ENCODE measurements around the gene ANKRD33B. TPM values are rescaled to one million over a fixed set of nuclear protein-coding genes. Genes with fewer than 3 reads are reported as not detected.

Gene ANKRD33B
- total and polyA plus RNA-seq, 2 of the 8 experiments (the other 6 are each of a cell fraction or from before 2014, with no cell fraction given): 6.9 to 20.6 TPM

DNA sequence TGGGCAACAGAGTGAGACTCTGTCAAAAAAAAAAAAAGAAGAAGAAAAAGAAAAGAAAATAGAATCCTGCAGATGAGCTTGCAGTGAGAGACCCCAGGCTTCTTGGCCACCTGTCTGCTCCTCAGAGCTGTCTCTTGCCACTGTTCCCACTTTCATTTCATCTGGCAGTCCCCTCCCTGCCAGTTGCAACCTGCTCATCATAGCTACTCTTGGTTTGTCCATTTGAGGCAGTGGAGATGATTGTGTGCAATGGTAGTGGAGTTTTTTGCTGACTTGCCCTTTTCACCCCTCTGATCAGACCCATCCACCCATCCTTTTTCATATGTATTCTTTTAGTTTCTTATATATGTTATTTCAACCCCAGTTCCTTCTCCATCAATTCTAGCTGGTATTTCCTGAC is 28.7 kb downstream of the ANKRD33B start:
- CTCF ChIA-PET (ENCODE audit: partially characterized antibody): interaction anchor here (0.7 to 3.9 kb wide), 15 partner anchors 10 to 141 kb away, joined by 3 to 17 read pairs (median 5); no protein-coding TSS in a partner anchor
- no peak overlapping the region for H2AK5ac ChIP-seq (ENCODE audit: low read depth, low read length)
- no peak overlapping the region for H2BK12ac ChIP-seq (ENCODE audit: low read depth, low read length)
- DNase-seq (ENCODE audit: low read depth in 1 of 2, low spot score in 2 of 2) (no peak), FAIRE-seq (no peak)
- no peaks in the 10 kb centered on the region for H3K27me3 ChIP-seq (replicated peaks in 1 of 4; ENCODE audit: control insufficient read depth in 3 of 4, extremely low read depth in 1 of 4, insufficient read depth in 3 of 4, low read length in 3 of 4)
- H3K9ac ChIP-seq (replicated peaks in 1 of 4; ENCODE audit: extremely low read depth in 1 of 4, low read depth in 3 of 4, low read length in 3 of 4): no peak overlapping the region
- no peak overlapping the region for H2AFZ ChIP-seq (ENCODE audit: low read length)
- no peaks in the 10 kb centered on the region for H3K36me3 ChIP-seq (ENCODE audit: control insufficient read depth in 2 of 4, insufficient read depth in 4 of 4, low read length in 3 of 4)
- H3K18ac ChIP-seq (ENCODE audit: extremely low read depth, low read length): no peak overlapping the region
- no peaks in the 10 kb centered on the region; a peak in 1 of 4 replicates for H3K79me2 ChIP-seq (ENCODE audit: control insufficient read depth in 1 of 2, insufficient read depth in 2 of 2, low read length in 2 of 2)
- no peaks in the 10 kb centered on the region; the same call in 1 of the 2 replicates for H3K79me1 ChIP-seq (ENCODE audit: low read depth, low read length)
- no peaks in the 10 kb centered on the region for H3K23me2 ChIP-seq (ENCODE audit: low read depth, low read length)
- no peak overlapping the region for H3K27ac ChIP-seq (ENCODE audit: low read depth, low read length)
- H3K4ac ChIP-seq (replicated peaks; ENCODE audit: insufficient read length, low read depth, low read length): no peak overlapping the region
- POLR2A ChIA-PET (ENCODE audit: partially characterized antibody): no interaction called here
- TF ChIP-seq, protein P1, sequence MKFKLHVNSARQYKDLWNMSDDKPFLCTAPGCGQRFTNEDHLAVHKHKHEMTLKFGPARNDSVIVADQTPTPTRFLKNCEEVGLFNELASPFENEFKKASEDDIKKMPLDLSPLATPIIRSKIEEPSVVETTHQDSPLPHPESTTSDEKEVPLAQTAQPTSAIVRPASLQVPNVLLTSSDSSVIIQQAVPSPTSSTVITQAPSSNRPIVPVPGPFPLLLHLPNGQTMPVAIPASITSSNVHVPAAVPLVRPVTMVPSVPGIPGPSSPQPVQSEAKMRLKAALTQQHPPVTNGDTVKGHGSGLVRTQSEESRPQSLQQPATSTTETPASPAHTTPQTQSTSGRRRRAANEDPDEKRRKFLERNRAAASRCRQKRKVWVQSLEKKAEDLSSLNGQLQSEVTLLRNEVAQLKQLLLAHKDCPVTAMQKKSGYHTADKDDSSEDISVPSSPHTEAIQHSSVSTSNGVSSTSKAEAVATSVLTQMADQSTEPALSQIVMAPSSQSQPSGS (IDR thresholded peaks at IDR 0.05; ENCODE audit: low read length): no peak
- no peak for TF ChIP-seq PHF8 (conservative IDR thresholded peaks at IDR 0.05; ENCODE audit: low read depth, low read length)
- TF ChIP-seq CHD1 (IDR thresholded peaks at IDR 0.05; ENCODE audit: low read depth, low read length): no peak
- no peak for TF ChIP-seq SP2 (IDR thresholded peaks at IDR 0.05; ENCODE audit: low read length)
- no peak for TF ChIP-seq NRF1 (IDR thresholded peaks at IDR 0.05; ENCODE audit: low read depth, low read length)
- TF ChIP-seq, protein P2, sequence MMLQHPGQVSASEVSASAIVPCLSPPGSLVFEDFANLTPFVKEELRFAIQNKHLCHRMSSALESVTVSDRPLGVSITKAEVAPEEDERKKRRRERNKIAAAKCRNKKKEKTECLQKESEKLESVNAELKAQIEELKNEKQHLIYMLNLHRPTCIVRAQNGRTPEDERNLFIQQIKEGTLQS (IDR thresholded peaks at IDR 0.05; ENCODE audit: insufficient read depth, low read depth, low read length): no peak
- no peak overlapping the region for H2BK15ac ChIP-seq (ENCODE audit: low read length)
- H4K5ac ChIP-seq (ENCODE audit: insufficient read length, low read depth, low read length): no peak overlapping the region
- H3K56ac ChIP-seq (replicated peaks; ENCODE audit: insufficient read length, low read depth, low read length): no peak overlapping the region
- 0 out of 2 replicates have a peak overlapping the region, but pooled peaks have one; percentile 66 for H2BK20ac ChIP-seq (ENCODE audit: low read length)
- no peak overlapping the region for H4K8ac ChIP-seq (ENCODE audit: extremely low read depth, insufficient read depth, low read length)
- no peaks in the 10 kb centered on the region for H4K20me1 ChIP-seq (replicated peaks in 1 of 2; ENCODE audit: control insufficient read depth in 1 of 2, insufficient read depth in 2 of 2, low read length in 2 of 2)
- H3K14ac ChIP-seq (ENCODE audit: insufficient read length): no peak overlapping the region
- no peak overlapping the region for H3K23ac ChIP-seq (ENCODE audit: insufficient read length)
- no peak overlapping the region for H3K4me3 ChIP-seq (ENCODE audit: extremely low read depth in 1 of 4, insufficient read depth in 2 of 4, low read depth in 3 of 4, low read length in 4 of 4)
- peaks cover 4 to 14% (median 5%) of the 10 kb centered on the region in 4 experiments; a peak in 6 of 7 replicates for H3K4me1 ChIP-seq (replicated peaks in 1 of 4; ENCODE audit: control insufficient read depth in 3 of 4, insufficient read depth in 4 of 4, low read length in 3 of 4)
- no peak overlapping the region for H2BK120ac ChIP-seq (replicated peaks; ENCODE audit: low read depth, low read length)
- no peak overlapping the region for H3K4me2 ChIP-seq (ENCODE audit: insufficient read depth in 1 of 2, low read depth in 2 of 2, low read length in 2 of 2)
- H2BK5ac ChIP-seq (ENCODE audit: low read depth, low read length): no peak overlapping the region
- H3K9me3 ChIP-seq (ENCODE audit: insufficient read depth in 2 of 2, low read depth in 1 of 2, low read length in 1 of 2): no peaks in the 10 kb centered on the region
- no peak overlapping the region for H4K91ac ChIP-seq (replicated peaks; ENCODE audit: insufficient read length, low read length)
